Peyer's patch (tissue), 4 donors: Measurements from ENCODE around the gene KDM2A. TPM values are rescaled to one million over a fixed set of nuclear protein-coding genes. Genes with fewer than 3 reads are reported as not detected.
A peak's percentile ranks its signal among the peaks of the same experiment; 100 is the strongest.

Experiments used
- DNase-seq, 3 donors: peaks; one replicate each; pipeline ENCODE4 v3.0.0-alpha.2; 2017 to 2019
- H3K27ac ChIP-seq, 4 donors: fragments of 200-600 bp; sonication (generic); one replicate each; pipeline ENCODE4 v1.5.1; 2016 to 2019
- H3K27me3 ChIP-seq, 2 donors: fragments of 200-600 bp; sonication (generic); one replicate each; pipeline ENCODE4 v1.5.1; 2019
- H3K36me3 ChIP-seq, 3 donors: fragments of 200-600 bp; sonication (generic); one replicate each; pipeline ENCODE4 v1.5.1; 2016 to 2019
- H3K4me1 ChIP-seq, 4 donors: fragments of 200-600 bp; sonication (generic); one replicate each; pipeline ENCODE4 v1.5.1; 2016 to 2019
- H3K4me3 ChIP-seq, 4 donors: fragments of 200-600 bp; sonication (generic); 1 replicate in 3 of 4; 2 replicates in 1 of 4; pipeline ENCODE4 v1.5.1; 2016 to 2019; ENCODE audit warnings: mild to moderate bottlenecking in 1 of 4
- H3K9me3 ChIP-seq, 4 donors: fragments of 200-600 bp; sonication (generic); one replicate each; pipeline ENCODE4 v1.5.1; 2016 to 2019; ENCODE audit warnings: mild to moderate bottlenecking in 1 of 4
- POLR2A ChIP-seq, 2 donors: fragments of 450-650 bp; IDR thresholded peaks; one replicate each; pipeline ENCODE4 v1.5.1; 2017; ENCODE audit warnings: antibody characterized with exemption in 2 of 2, mild to moderate bottlenecking in 2 of 2, moderate library complexity in 2 of 2
- total RNA-seq, 4 donors: library from RNA; depleted of rRNA; stranded (reverse); fragments of >200 nt; gene quantifications; one replicate each; pipeline ENCODE4 v1.1.0, GENCODE V29; 2016
- TF ChIP-seq, protein P1 (sequence below), 6 experiments: fragments of 450-650 bp in 4 of 6; fragments of 200-600 bp in 2 of 6; sonication (generic) in 1 of 6; IDR thresholded peaks; one replicate each; pipeline ENCODE4 v1.5.1; 2017 to 2019; ENCODE audit warnings: antibody characterized with exemption in 6 of 6, mild to moderate bottlenecking in 3 of 6, moderate library complexity in 1 of 6

Gene KDM2A
- total RNA-seq, 4 donors from 2014 or later, result 76.7 to 225 (median 105) TPM

DNA sequence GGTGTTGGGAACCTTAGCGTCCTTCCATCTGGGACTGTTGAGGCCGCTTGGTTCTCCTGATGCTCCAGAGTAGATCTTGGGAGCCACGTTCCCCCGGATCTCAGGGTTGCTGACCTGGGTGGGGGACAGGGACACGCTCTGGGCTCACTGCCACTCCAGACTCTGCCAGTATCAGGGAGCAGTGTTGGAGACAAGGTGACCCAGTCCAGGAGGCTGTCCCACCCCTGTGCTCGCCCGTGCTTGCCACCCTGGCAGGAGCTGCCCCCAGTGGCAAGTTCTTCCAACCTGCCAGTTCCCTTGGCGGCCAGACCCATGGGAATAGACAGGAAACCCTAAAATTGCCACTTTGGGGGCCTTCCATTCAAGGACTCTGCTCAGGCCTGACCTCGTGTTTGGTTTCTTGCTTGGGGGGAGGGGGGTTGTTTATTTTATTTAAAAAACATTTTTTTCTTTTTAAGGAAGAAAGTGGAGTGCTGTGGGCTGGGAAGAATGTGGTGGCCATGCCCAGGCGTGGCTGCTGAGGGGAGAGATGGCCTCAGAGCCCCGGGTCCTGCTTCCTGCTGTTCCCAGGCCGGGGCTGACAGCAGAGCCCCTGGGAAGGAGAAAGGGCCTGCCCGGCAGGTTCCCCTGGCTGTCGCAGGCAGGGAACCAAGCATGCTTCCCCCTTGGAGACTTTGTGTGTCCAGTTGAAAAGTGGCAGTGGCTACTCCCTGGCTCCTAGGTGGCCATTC, 154.4 kb downstream of the KDM2A start:
- Histone ChIP-seq H3K36me3 (peaks cover 0 to 26% (median 0%) of the 10 kb centered on the region in 3 donors), H3K9me3 (no peaks in the 10 kb centered on the region)
- TF ChIP-seq POLR2A (IDR thresholded peaks at IDR 0.05), result no peak
- TF ChIP-seq, protein P1, sequence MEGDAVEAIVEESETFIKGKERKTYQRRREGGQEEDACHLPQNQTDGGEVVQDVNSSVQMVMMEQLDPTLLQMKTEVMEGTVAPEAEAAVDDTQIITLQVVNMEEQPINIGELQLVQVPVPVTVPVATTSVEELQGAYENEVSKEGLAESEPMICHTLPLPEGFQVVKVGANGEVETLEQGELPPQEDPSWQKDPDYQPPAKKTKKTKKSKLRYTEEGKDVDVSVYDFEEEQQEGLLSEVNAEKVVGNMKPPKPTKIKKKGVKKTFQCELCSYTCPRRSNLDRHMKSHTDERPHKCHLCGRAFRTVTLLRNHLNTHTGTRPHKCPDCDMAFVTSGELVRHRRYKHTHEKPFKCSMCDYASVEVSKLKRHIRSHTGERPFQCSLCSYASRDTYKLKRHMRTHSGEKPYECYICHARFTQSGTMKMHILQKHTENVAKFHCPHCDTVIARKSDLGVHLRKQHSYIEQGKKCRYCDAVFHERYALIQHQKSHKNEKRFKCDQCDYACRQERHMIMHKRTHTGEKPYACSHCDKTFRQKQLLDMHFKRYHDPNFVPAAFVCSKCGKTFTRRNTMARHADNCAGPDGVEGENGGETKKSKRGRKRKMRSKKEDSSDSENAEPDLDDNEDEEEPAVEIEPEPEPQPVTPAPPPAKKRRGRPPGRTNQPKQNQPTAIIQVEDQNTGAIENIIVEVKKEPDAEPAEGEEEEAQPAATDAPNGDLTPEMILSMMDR (IDR thresholded peaks at IDR 0.05), result no peak

DNA sequence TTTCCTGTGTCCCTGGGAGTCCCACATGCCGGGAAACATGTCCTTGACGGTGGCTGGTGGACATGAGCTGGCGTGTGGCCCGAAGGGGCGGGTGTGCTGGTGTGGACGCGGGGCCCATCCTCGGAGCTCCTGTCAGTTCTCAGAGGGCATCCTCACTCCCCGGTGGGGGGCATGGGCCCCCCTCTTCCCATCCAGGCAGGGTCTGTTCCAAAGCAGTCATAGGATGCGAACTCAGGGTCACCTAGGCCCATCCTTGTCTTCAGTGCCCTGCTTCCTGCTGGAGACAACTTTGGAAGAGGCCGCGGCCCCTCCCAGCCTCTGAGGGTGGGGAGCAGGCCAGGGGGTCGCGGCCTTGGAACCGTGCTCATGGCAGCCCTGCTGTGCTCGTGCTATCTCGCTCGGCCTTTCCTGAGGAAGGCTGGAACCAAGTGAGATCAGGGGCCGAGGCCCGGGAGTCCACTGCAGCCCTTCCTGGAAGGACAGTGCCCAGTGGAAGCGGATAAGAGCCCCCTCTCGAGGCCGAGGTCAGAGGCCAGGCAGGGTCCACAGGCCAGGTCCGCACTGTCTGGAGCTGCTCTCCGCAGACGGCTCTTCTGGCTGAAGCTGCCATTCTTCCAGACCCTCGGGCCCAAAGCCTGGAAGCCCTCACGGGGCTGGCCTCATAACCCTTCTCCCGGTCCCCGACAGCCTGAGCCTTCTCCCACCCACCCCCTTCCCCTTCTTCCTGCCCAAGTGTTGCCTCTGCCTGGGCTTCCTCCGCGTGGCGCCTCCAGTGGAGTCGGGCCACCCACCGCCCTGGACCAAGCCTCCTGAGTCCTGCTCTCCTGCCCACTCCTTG, 155.9 kb downstream of the KDM2A start:
- Histone ChIP-seq H3K4me3 (peak overlapping the region in 1 of 4 donors; percentile 0), H3K27me3 (no peaks in the 10 kb centered on the region), H3K9me3 (no peaks in the 10 kb centered on the region), H3K4me1 (peaks cover 12 to 96% (median 91%) of the 10 kb centered on the region in 4 donors), H3K27ac (peak overlapping the region; percentile 83 to 100 (median 90)), H3K36me3 (peaks cover 0 to 36% (median 0%) of the 10 kb centered on the region in 3 donors)
- peak in 2 of 3 donors; percentile 46 to 49 for DNase-seq
- TF ChIP-seq, protein P1 (IDR thresholded peaks at IDR 0.05), result no peak
- TF ChIP-seq POLR2A (IDR thresholded peaks at IDR 0.05), result no peak

More for the DNA sequence above, 154.4 kb downstream of the KDM2A start:
- DNase-seq, result peak; percentile 47 to 62 (median 51)
- peak overlapping the region; percentile 57 to 100 (median 84) for H3K27ac ChIP-seq
- H3K27me3 ChIP-seq, result no peaks in the 10 kb centered on the region
- H3K4me1 ChIP-seq, result peaks cover 22 to 100% (median 96%) of the 10 kb centered on the region in 4 donors
- peak overlapping the region in 2 of 4 donors; percentile 4 to 92 for H3K4me3 ChIP-seq

DNA sequence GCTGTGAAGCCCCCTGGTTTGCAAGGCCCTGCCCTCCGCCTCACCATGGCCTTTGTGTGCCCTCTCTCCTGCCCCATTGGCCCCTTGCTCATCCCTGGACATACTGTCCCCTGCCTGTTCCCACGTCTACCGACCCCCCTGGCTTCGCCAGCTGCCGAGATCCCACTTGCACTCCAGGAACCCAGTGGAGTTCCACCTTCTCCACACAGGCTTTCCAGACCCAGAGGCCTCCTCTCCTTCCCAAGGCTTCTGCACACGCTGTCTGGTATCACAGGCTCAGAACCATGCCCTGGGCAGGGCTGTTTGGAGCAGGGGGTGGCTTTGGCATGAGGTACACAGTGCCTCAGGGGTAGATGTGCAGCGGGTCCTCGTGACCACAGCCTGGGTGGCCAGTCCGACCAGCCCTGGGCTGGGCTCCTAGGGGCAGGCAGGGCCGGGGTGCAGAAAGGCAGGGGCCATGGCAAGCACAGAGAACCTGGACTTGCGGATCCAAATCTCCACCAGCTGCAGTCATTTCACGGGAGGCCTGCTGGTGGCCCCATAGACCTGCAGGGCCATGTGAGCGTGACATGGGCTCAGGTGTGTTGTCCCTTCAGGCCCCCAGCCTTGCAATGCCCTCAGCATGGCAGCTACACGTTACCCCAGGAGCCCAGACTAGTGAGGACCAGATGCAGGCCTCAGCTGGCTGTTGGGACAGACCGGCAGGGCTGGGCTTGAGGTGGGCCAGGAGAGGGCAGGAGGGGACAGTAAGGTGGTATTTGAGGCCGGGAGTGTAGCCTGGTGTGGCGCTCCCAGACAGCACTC, 156.7 kb downstream of the KDM2A start:
- peak overlapping the region; percentile 83 to 100 (median 90) for H3K27ac ChIP-seq
- TF ChIP-seq, protein P1 (IDR thresholded peaks at IDR 0.05), result no peak
- no peak for TF ChIP-seq POLR2A (IDR thresholded peaks at IDR 0.05)
- DNase-seq, result peak in 2 of 3 donors; percentile 44 to 48
- peaks cover 0 to 45% (median 0%) of the 10 kb centered on the region in 3 donors for H3K36me3 ChIP-seq
- H3K27me3 ChIP-seq, result no peaks in the 10 kb centered on the region
- H3K4me1 ChIP-seq, result peaks cover 12 to 89% (median 86%) of the 10 kb centered on the region in 4 donors
- peak overlapping the region in 1 of 4 donors; percentile 0 for H3K4me3 ChIP-seq
- no peaks in the 10 kb centered on the region for H3K9me3 ChIP-seq

DNA sequence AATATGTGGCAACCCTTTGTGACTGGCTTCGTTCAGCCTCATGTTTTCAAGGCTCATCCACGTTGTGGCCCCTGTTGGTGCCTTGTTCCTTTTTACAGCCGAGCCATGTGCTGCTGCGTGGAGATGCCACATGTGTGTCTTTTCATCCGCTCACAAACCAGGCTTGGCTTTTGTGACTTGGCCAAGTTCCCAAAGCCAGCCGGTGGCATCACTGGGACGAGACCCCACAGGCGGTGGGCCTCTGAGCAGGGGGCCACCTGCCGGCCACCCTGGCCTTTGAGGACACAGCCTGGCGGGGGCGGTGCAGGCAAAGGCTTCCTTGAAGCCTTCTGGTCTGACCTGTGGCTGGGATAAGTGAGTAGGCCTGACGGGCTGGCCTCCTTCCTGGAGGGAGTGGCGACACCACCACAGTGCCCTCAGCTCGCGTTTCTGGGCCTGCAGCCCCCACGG, 157.7 kb downstream of the KDM2A start:
- peak; percentile 62 to 71 (median 65) for DNase-seq
- peak overlapping the region; percentile 3 to 33 (median 29) for H3K4me3 ChIP-seq
- no peaks in the 10 kb centered on the region for H3K27me3 ChIP-seq
- H3K36me3 ChIP-seq, result peaks cover 0 to 51% (median 0%) of the 10 kb centered on the region in 3 donors
- peak overlapping the region; percentile 83 to 100 (median 90) for H3K27ac ChIP-seq
- TF ChIP-seq, protein P1 (IDR thresholded peaks at IDR 0.05), result peak in 2 of 6 experiments; percentile 13 to 38
- TF ChIP-seq POLR2A (IDR thresholded peaks at IDR 0.05), result no peak
- no peaks in the 10 kb centered on the region for H3K9me3 ChIP-seq
- peaks cover 12 to 81% (median 76%) of the 10 kb centered on the region in 4 donors for H3K4me1 ChIP-seq
